Measurements from ENCODE around the gene PDE3B. TPM values are rescaled to one million over a fixed set of nuclear protein-coding genes. Genes with fewer than 3 reads are reported as not detected.

Gene PDE3B
- total RNA-seq, 1 experiment from 2014 or later, result 6.7 TPM

- no peak overlapping the region for H2AFZ ChIP-seq (ENCODE audit: low read depth, low read length, poor library complexity, severe bottlenecking)
- no peaks in the 10 kb centered on the region for H3K4me1 ChIP-seq (ENCODE audit: control insufficient read depth in 1 of 2, insufficient read depth in 2 of 2, low read length in 2 of 2)
- H3K4me3 ChIP-seq (replicated peaks in 1 of 2; ENCODE audit: low read depth in 1 of 2, low read length in 2 of 2), result no peak overlapping the region
- no peak overlapping the region for H3K4me2 ChIP-seq (ENCODE audit: low read length)
- CTCF ChIA-PET, result no interaction called here
- H3K79me2 ChIP-seq (ENCODE audit: insufficient read depth, low read length), result no peaks in the 10 kb centered on the region
- H3K9ac ChIP-seq (ENCODE audit: low read length), result no peak overlapping the region
- H4K20me1 ChIP-seq (ENCODE audit: insufficient read depth), result no peaks in the 10 kb centered on the region
- no peaks in the 10 kb centered on the region for H3K9me2 ChIP-seq (ENCODE audit: insufficient read depth)
- POLR2A ChIA-PET, result interaction anchor here (1.1 kb wide), 1 partner anchor 108 kb away, joined by 4 read pairs; the partner anchor contains the start of gene CYP2R1
- RAD21 ChIA-PET (ENCODE audit: low non-redundant PET in 1 of 2, low total read pairs in 2 of 2, uncharacterized antibody in 2 of 2, unreplicated experiment in 2 of 2), result no interaction called here
- TF ChIP-seq FOSL1 (IDR thresholded peaks at IDR 0.05; ENCODE audit: low read depth), result no peak
- TF ChIP-seq TCF7L2 (IDR thresholded peaks at IDR 0.05; ENCODE audit: borderline replicate concordance, extremely low read depth, insufficient read depth, insufficient read length), result no peak
- TF ChIP-seq EGR1 (IDR thresholded peaks at IDR 0.05; ENCODE audit: low read depth), result no peak
- TF ChIP-seq EZH2 (IDR thresholded peaks at IDR 0.05), result no peak
- no peak overlapping the region for H3K27ac ChIP-seq (ENCODE audit: low read depth, low read length)
- no TSS peak for BruUV-seq (replicated peaks)
- ATAC-seq, result no peak
- no peak for DNase-seq (ENCODE audit: low read depth, low spot score)
- no peaks in the 10 kb centered on the region for H3K27me3 ChIP-seq (ENCODE audit: insufficient read depth, low read length)
- intact Hi-C loops (cut with micrococcal nuclease), result no loop called here
- H3K9me3 ChIP-seq (ENCODE audit: control insufficient read depth in 1 of 2, insufficient read depth in 1 of 2, low read depth in 1 of 2, low read length in 2 of 2), result no peaks in the 10 kb centered on the region
- H3K36me3 ChIP-seq (ENCODE audit: control insufficient read depth in 1 of 2, insufficient read depth in 2 of 2, low read length in 2 of 2), result no peaks in the 10 kb centered on the region
These were observed 140.2 kb downstream of the PDE3B start for GRCh38 chr11:14783788-14784187.

GRCh38 chr11:14784230-14784629, 140.6 kb downstream of the PDE3B start:
- no TSS peak for BruUV-seq (replicated peaks)
- ChIA-PET CTCF (no interaction called here), POLR2A (no interaction called here), RAD21 (ENCODE audit: low non-redundant PET in 1 of 2, low total read pairs in 2 of 2, uncharacterized antibody in 2 of 2, unreplicated experiment in 2 of 2) (no interaction called here)
- Histone ChIP-seq H3K9me2 (ENCODE audit: insufficient read depth) (no peaks in the 10 kb centered on the region), H3K4me3 (replicated peaks in 1 of 2; ENCODE audit: low read depth in 1 of 2, low read length in 2 of 2) (no peak overlapping the region), H3K79me2 (ENCODE audit: insufficient read depth, low read length) (no peaks in the 10 kb centered on the region), H3K27me3 (ENCODE audit: insufficient read depth, low read length) (no peaks in the 10 kb centered on the region), H2AFZ (ENCODE audit: low read depth, low read length, poor library complexity, severe bottlenecking) (no peak overlapping the region), H4K20me1 (ENCODE audit: insufficient read depth) (no peaks in the 10 kb centered on the region), H3K4me1 (ENCODE audit: control insufficient read depth in 1 of 2, insufficient read depth in 2 of 2, low read length in 2 of 2) (no peaks in the 10 kb centered on the region), H3K9ac (ENCODE audit: low read length) (no peak overlapping the region), H3K36me3 (ENCODE audit: control insufficient read depth in 1 of 2, insufficient read depth in 2 of 2, low read length in 2 of 2) (no peaks in the 10 kb centered on the region), H3K9me3 (ENCODE audit: control insufficient read depth in 1 of 2, insufficient read depth in 1 of 2, low read depth in 1 of 2, low read length in 2 of 2) (no peaks in the 10 kb centered on the region), H3K4me2 (ENCODE audit: low read length) (no peak overlapping the region), H3K27ac (ENCODE audit: low read depth, low read length) (no peak overlapping the region)
- TF ChIP-seq EGR1 (IDR thresholded peaks at IDR 0.05; ENCODE audit: low read depth) (no peak), POLR2AphosphoS5 (IDR thresholded peaks at IDR 0.05; ENCODE audit: low read depth, low read length) (no peak), YY1 (IDR thresholded peaks at IDR 0.05; ENCODE audit: extremely low read depth, insufficient replicate concordance, low read depth, low read length) (no peak), CTCF (IDR thresholded peaks at IDR 0.05 in 2 of 3, conservative IDR thresholded peaks at IDR 0.05 in 1 of 3; ENCODE audit: borderline replicate concordance in 1 of 3, insufficient read depth in 1 of 3, low read depth in 2 of 3, low read length in 2 of 3) (no peak), CEBPB (IDR thresholded peaks at IDR 0.05; ENCODE audit: low read depth) (no peak), JUND (IDR thresholded peaks at IDR 0.05) (no peak), ZNF274 (IDR thresholded peaks at IDR 0.05; ENCODE audit: low read depth, low read length) (no peak)
- DNase-seq (ENCODE audit: low read depth, low spot score) (no peak), ATAC-seq (no peak)
- intact Hi-C loops (cut with micrococcal nuclease), result no loop called here
